HG03565 (cell line): Measurements from ENCODE around the gene LSMEM2.

Source experiments
- ATAC-seq: cut with Tn5 transposase; IDR thresholded peaks from one replicate; pipeline ENCODE4 v1.9.1; 2021; ENCODE audit warnings: mild to moderate bottlenecking, moderate library complexity; ENCODE audit not compliant: unreplicated experiment

Gene LSMEM2

DNA sequence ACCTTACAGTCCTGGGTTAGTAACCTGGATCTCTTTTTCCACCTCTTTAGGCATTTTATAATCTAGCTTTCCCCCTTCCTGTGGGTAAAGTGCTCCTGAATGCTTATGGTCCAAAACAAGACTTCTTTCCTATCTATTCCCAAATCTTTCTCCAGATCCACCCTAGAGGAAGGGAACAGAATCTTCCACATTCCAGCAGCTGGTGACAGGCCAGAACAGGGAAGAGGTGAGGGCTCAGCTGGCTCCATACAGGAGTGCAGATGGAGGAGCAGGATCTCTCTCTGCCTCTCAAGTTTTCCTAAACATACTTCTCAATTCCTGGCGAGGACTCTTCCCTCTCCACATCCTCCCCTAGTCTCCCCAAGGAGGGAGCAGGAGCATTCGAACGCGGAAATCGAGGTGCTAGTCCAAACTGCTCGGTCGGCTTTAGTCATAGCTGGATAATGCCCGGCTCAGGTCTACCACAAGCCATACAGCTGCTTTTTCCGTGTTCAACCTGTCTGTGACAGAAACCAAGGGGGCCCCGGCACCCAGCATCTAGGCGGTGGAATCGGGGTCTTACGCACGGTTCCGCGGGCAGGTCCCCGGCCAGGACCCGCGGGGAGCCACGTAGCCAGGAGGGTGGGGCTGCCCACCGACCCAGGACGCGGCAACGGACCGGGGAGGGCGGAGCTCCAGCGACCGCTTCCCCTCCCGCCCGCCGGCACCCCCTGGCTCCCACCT lies 57.7 kb downstream of the LSMEM2 start:
- ATAC-seq = peak; percentile 3

DNA sequence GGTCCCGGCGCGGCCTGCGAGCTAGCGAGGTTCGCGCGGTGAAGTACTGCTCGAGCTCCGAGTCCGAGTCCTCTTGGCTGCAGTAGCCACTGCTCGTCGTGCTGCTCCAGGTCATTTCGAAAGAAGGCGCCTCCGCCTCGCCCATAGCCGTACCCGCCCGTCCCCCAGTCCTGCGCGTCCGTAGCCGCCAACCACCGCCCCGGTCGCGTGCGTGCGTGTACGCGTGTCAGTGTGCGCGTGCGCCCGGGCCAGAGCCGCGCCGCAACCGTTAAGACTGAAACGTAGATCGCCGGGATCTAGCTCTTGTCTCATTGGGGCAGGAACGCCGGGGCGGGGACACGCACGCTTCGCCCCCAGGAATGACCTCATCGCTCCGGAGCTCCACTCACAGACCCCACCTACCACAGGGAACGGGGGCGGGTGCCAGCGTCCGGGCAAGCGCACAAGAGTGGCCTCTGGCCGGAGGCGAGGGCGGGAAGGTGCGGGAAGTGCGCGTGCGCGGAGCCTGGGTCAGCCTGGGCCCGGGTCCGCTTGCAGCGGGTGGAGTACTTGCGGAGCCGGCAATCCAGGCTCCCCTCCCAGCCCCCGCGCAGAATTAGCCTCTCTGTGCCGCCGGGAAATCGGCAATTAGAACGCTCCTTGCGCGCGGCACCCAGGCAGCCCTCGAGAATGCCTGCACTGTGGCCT lies 58.4 kb downstream of the LSMEM2 start:
- ATAC-seq = peak; percentile 68
